PC-9 (cell line): Measurements from ENCODE around the gene DET1. TPM values are rescaled to one million over a fixed set of nuclear protein-coding genes. Genes with fewer than 3 reads are reported as not detected.

Source experiments
- BruUV-seq: library from RNA; stranded (reverse); fragments of 400-500 nt; replicated peaks from 2 replicates; lab custom pipeline; 2021; lab: Mats Ljungman, UMichigan
- CTCF ChIA-PET: fragments of 300-600 bp; sonication (Branson Sonifier 250); formaldehyde crosslinking; loops from one replicate; lab custom pipeline; 2022; ENCODE audit warnings: antibody characterized with exemption; lab: Charles Lee
- POLR2A ChIA-PET: fragments of 300-600 bp; sonication (Branson Sonifier 250); formaldehyde crosslinking; loops from one replicate; lab custom pipeline; 2022; ENCODE audit warnings: antibody characterized with exemption; ENCODE audit not compliant: unreplicated experiment; lab: Charles Lee
- DNase-seq, 2 experiments: peaks; one replicate each; pipeline versions ENCODE4 v3.0.0 to v3.0.0-alpha.2; 2015 to 2022; ENCODE audit warnings: mixed read lengths in 1 of 2
- H2AFZ ChIP-seq: fragments of 200-600 bp; sonication (generic); 2 replicates; pipeline ENCODE4 v1.8.1; 2017; ENCODE audit warnings: antibody characterized with exemption
- H3F3A ChIP-seq: fragments of 200-600 bp; sonication (generic); 2 replicates; pipeline ENCODE4 v1.8.1; 2017; ENCODE audit warnings: antibody characterized with exemption, mild to moderate bottlenecking, low read depth; ENCODE audit not compliant: insufficient read depth
- H3K27ac ChIP-seq: fragments of 200-600 bp; sonication (generic); 2 replicates; pipeline ENCODE4 v1.6.1; 2016; ENCODE audit warnings: mixed run types
- H3K27me3 ChIP-seq: fragments of 200-600 bp; sonication (generic); 2 replicates; pipeline ENCODE4 v1.6.1; 2016; ENCODE audit warnings: low read depth, mixed run types; ENCODE audit not compliant: insufficient read depth
- H3K36me3 ChIP-seq: fragments of 200-600 bp; sonication (generic); 2 replicates; pipeline ENCODE4 v1.6.1; 2016; ENCODE audit warnings: low read depth, mixed run types
- H3K4me1 ChIP-seq: fragments of 200-600 bp; sonication (generic); replicated peaks from 2 replicates; pipeline ENCODE4 v1.6.1; 2016; ENCODE audit warnings: mixed run types; ENCODE audit not compliant: insufficient read depth
- H3K4me2 ChIP-seq: fragments of 200-600 bp; sonication (generic); 2 replicates; pipeline ENCODE4 v1.6.1; 2017; ENCODE audit warnings: mixed run types
- H3K4me3 ChIP-seq: fragments of 200-600 bp; sonication (generic); 2 replicates; pipeline ENCODE4 v1.6.1; 2016; ENCODE audit warnings: mixed run types
- H3K79me2 ChIP-seq: fragments of 200-600 bp; sonication (generic); 2 replicates; pipeline ENCODE4 v1.6.1; 2017; ENCODE audit warnings: low read depth, mixed run types
- H3K9me2 ChIP-seq: fragments of 200-600 bp; sonication (generic); 2 replicates; pipeline ENCODE4 v1.8.1; 2017; ENCODE audit warnings: mild to moderate bottlenecking; ENCODE audit not compliant: insufficient read depth
- H3K9me3 ChIP-seq: fragments of 200-600 bp; sonication (generic); 2 replicates; pipeline ENCODE4 v1.8.1; 2016; ENCODE audit warnings: low read depth; ENCODE audit not compliant: insufficient read depth
- H4K20me1 ChIP-seq: fragments of 200-600 bp; sonication (generic); 2 replicates; pipeline ENCODE4 v1.8.1; 2017; ENCODE audit not compliant: insufficient read depth
- CTCF ChIP-seq: fragments of 200-600 bp; sonication (generic); conservative IDR thresholded peaks from 2 replicates; pipeline ENCODE4 v1.6.1; 2017; ENCODE audit warnings: mixed run types, antibody characterized with exemption, mild to moderate bottlenecking, moderate library complexity
- EZH2 ChIP-seq: fragments of 200-600 bp; sonication (generic); IDR thresholded peaks from 2 replicates; pipeline ENCODE4 v1.8.0; 2017; ENCODE audit warnings: antibody characterized with exemption, low read depth
- intact Hi-C: fragments of 100-400 bp; cut with micrococcal nuclease; formaldehyde crosslinking; loops from one replicate; pipeline ENCODE4 v1.10.0; 2022; ENCODE audit not compliant: unreplicated experiment
- total RNA-seq: library from RNA; stranded (reverse); gene quantifications from 2 replicates; pipeline ENCODE4 v1.2.3, GENCODE V29; 2021

The DET1 gene
- total RNA-seq, 1 experiment from 2014 or later = 3.7 TPM

GRCh38 chr15:88467935-88468528, 78.4 kb downstream of the DET1 start:
- TF ChIP-seq EZH2 (no peak), CTCF (no peak; the same call in 1 of the 2 replicates)
- ChIA-PET POLR2A (interaction anchor here (0.6 kb wide), 3 partner anchors 170 to 589 kb away, joined by 3 to 7 read pairs (median 3); no protein-coding TSS in a partner anchor), CTCF (no interaction called here)
- H2AFZ ChIP-seq = peak overlapping the region; percentile 98
- TSS peak; percentile 61 for BruUV-seq
- peaks cover 15% of the 10 kb centered on the region for H3F3A ChIP-seq
- no peaks in the 10 kb centered on the region for H3K9me2 ChIP-seq
- no peak for DNase-seq
- no peaks in the 10 kb centered on the region; the same call in 1 of the 2 replicates for H4K20me1 ChIP-seq
- H3K79me2 ChIP-seq = peaks cover 44% of the 10 kb centered on the region
- peak overlapping the region; percentile 86; the same call in 1 of the 2 replicates for H3K27ac ChIP-seq
- no peaks in the 10 kb centered on the region for H3K9me3 ChIP-seq
- peaks cover 24% of the 10 kb centered on the region for H3K4me1 ChIP-seq
- no peaks in the 10 kb centered on the region for H3K27me3 ChIP-seq
- H3K36me3 ChIP-seq = 0 out of 2 replicates have a peak, but pooled peaks cover 9% of the 10 kb centered on the region
- H3K4me2 ChIP-seq = peak overlapping the region; percentile 87
- peak overlapping the region; percentile 87 for H3K4me3 ChIP-seq
- intact Hi-C loops = loop anchor here (2.0 kb wide), 2 partner anchors 79 to 147 kb away; partner anchors contain the start of gene DET1

GRCh38 chr15:88467073-88467934, 79.2 kb downstream of the DET1 start, which contains the start of the genes MRPL46 and MRPS11:
TSS of gene MRPL46 (minus strand) at chr15:88467388. CDS start at chr15:88467377, 11 bp downstream.
TSS of gene MRPS11 (plus strand) at chr15:88467708. CDS start at chr15:88467718, 10 bp downstream.
- peak within 1 kb of the TSS; percentile 86 for H3K27ac ChIP-seq
- DNase-seq = peak; percentile 71 to 81
- H3K4me1 ChIP-seq = peaks cover 24% of the 10 kb centered on the region
- no peaks in the 10 kb centered on the region; the same call in 1 of the 2 replicates for H4K20me1 ChIP-seq
- H3K27me3 ChIP-seq = no peaks in the 10 kb centered on the region
- TF ChIP-seq EZH2 (no peak), CTCF (no peak)
- H2AFZ ChIP-seq = peak within 1 kb of the TSS; percentile 98
- intact Hi-C loops = loop anchor here (2.0 kb wide), 2 partner anchors 79 to 147 kb away; partner anchors contain the start of gene DET1
- peak within 1 kb of the TSS; percentile 87 for H3K4me3 ChIP-seq
- no peaks in the 10 kb centered on the region for H3K9me2 ChIP-seq
- H3K9me3 ChIP-seq = no peaks in the 10 kb centered on the region
- peaks cover 44% of the 10 kb centered on the region for H3K79me2 ChIP-seq
- BruUV-seq = no TSS peak
- ChIA-PET POLR2A (interaction anchor here (0.6 to 0.7 kb wide), 5 partner anchors 171 to 1045 kb away, joined by 3 to 7 read pairs (median 3); no protein-coding TSS in a partner anchor), CTCF (no interaction called here)
- peak within 1 kb of the TSS; percentile 87 for H3K4me2 ChIP-seq
- H3K36me3 ChIP-seq = 0 out of 2 replicates have a peak, but pooled peaks cover 10% of the 10 kb centered on the region
- H3F3A ChIP-seq = peaks cover 15% of the 10 kb centered on the region
